ENCODE results near the gene LRR1.

DNA sequence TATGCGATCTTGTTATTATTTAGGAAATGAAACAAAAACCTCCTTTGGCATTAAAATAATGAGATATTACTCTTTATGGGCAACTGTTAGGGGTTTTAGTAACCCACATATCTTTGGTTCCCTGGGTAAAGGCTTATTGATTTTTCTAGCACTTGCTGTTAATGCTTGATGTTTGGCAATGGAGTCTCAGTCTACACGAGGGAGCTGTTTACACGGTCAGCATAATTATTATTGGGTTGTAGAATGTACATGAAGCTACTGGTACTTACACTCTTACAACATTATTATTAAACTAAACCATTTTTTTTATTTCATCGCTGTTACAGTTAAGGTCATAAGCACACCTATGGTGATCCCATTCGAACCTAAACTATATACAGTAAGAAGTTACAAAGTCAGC is 24.7 kb upstream of the LRR1 start:
- no peak for TF ChIP-seq SP1 (IDR thresholded peaks at IDR 0.05)
- TF ChIP-seq, protein P1, sequence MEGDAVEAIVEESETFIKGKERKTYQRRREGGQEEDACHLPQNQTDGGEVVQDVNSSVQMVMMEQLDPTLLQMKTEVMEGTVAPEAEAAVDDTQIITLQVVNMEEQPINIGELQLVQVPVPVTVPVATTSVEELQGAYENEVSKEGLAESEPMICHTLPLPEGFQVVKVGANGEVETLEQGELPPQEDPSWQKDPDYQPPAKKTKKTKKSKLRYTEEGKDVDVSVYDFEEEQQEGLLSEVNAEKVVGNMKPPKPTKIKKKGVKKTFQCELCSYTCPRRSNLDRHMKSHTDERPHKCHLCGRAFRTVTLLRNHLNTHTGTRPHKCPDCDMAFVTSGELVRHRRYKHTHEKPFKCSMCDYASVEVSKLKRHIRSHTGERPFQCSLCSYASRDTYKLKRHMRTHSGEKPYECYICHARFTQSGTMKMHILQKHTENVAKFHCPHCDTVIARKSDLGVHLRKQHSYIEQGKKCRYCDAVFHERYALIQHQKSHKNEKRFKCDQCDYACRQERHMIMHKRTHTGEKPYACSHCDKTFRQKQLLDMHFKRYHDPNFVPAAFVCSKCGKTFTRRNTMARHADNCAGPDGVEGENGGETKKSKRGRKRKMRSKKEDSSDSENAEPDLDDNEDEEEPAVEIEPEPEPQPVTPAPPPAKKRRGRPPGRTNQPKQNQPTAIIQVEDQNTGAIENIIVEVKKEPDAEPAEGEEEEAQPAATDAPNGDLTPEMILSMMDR (IDR thresholded peaks at IDR 0.05; ENCODE audit: low read depth, low read length, missing input control) = no peak
- TF ChIP-seq, protein P2, sequence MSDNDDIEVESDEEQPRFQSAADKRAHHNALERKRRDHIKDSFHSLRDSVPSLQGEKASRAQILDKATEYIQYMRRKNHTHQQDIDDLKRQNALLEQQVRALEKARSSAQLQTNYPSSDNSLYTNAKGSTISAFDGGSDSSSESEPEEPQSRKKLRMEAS (IDR thresholded peaks at IDR 0.05) = no peak
- TF ChIP-seq GABPA (IDR thresholded peaks at IDR 0.05 in 1 of 2, conservative IDR thresholded peaks at IDR 0.05 in 1 of 2) = no peak
